Activated T-helper 2 cell treated with anti-CD3 and anti-CD28 coated beads, Interferon-gamma antibody, Interleukin-2, Interleukin-4, amounts not matched to agents 10 μg/mL and 5 μg/mL and 100 μg/mL, durations not matched to agents 14 hours and 24 hours and 36 hours (primary cell): ENCODE measurements around the gene FGFR1OP2. TPM values are rescaled to one million over a fixed set of nuclear protein-coding genes. Genes with fewer than 3 reads are reported as not detected.
"Not testable (repeated sequence)": the region's sequence is repeated elsewhere in the genome, so short reads cannot be mapped to it uniquely, and the experiment has no call there.

Source experiments
- DNase-seq: peaks from one replicate; pipeline ENCODE4 v3.0.0; 2021; ENCODE audit warnings: low spot score
- H3K27ac Mint-ChIP-seq: one replicate; pipeline ENCODE4 v1.8.0; 2021; ENCODE audit warnings: mixed read lengths
- H3K27me3 Mint-ChIP-seq: one replicate; pipeline ENCODE4 v1.8.0; 2021; ENCODE audit warnings: low read depth, mixed read lengths
- H3K36me3 Mint-ChIP-seq: one replicate; pipeline ENCODE4 v1.8.0; 2021; ENCODE audit warnings: low read depth, mixed read lengths
- H3K4me1 Mint-ChIP-seq: one replicate; pipeline ENCODE4 v1.8.0; 2021; ENCODE audit warnings: low read depth, mixed read lengths
- H3K4me3 Mint-ChIP-seq: one replicate; pipeline ENCODE4 v1.8.0; 2021; ENCODE audit warnings: low read depth, mild to moderate bottlenecking, moderate library complexity, mixed read lengths
- H3K9me3 Mint-ChIP-seq: one replicate; pipeline ENCODE4 v1.8.0; 2021; ENCODE audit warnings: mixed read lengths
- intact Hi-C: fragments of 100-400 bp; cut with micrococcal nuclease; formaldehyde crosslinking; loops from one replicate; pipeline ENCODE4 v1.15.1; 2023
- total RNA-seq: library from RNA; stranded (reverse); gene quantifications from 2 replicates; pipeline ENCODE4 v1.2.3, GENCODE V29; 2022

The FGFR1OP2 gene
- 48.4 and 49.0 TPM in 2 replicates for total RNA-seq

- intact Hi-C loops = loop anchor here (1.0 to 10.0 kb wide), 10 partner anchors 27 to 772 kb away; partner anchors contain the start of genes ITPR2, MRPS35, STK38L and TM7SF3
- peak within 1 kb of the TSS; percentile 94 for H3K4me3 Mint-ChIP-seq
- peak; percentile 96 for DNase-seq
- H3K27me3 Mint-ChIP-seq = no peaks in the 10 kb centered on the region
- H3K27ac Mint-ChIP-seq = peak within 1 kb of the TSS; percentile 94
- H3K36me3 Mint-ChIP-seq = peaks cover 31% of the 10 kb centered on the region
- peaks cover 62% of the 10 kb centered on the region for H3K4me1 Mint-ChIP-seq
- no peaks in the 10 kb centered on the region for H3K9me3 Mint-ChIP-seq
Measured at GRCh38 chr12:26937863-26938700, at the start of gene FGFR1OP2, which contains the start of gene INTS13. FGFR1OP2 (plus strand) TSS chr12:26938470; CDS start chr12:26954159, 15,689 bp downstream. INTS13 (minus strand) TSS chr12:26937981; CDS start chr12:26936803, 1,178 bp downstream.

GRCh38 chr12:26890784-26891183 is 47.5 kb upstream of the FGFR1OP2 start:
- no peaks in the 10 kb centered on the region for H3K9me3 Mint-ChIP-seq
- DNase-seq = no peak
- H3K36me3 Mint-ChIP-seq = peaks cover 4% of the 10 kb centered on the region
- H3K27ac Mint-ChIP-seq = no peak overlapping the region
- intact Hi-C loops = no loop called here
- no peak overlapping the region for H3K4me3 Mint-ChIP-seq
- no peaks in the 10 kb centered on the region for H3K27me3 Mint-ChIP-seq
- H3K4me1 Mint-ChIP-seq = peaks cover 6% of the 10 kb centered on the region

- DNase-seq = no peak
- Mint-ChIP-seq H3K36me3 (peaks cover 7% of the 10 kb centered on the region), H3K27me3 (no peaks in the 10 kb centered on the region), H3K4me1 (peaks cover 3% of the 10 kb centered on the region), H3K9me3 (no peaks in the 10 kb centered on the region), H3K27ac (no peak overlapping the region), H3K4me3 (no peak overlapping the region)
- intact Hi-C loops = no loop called here
Measured at GRCh38 chr12:26891704-26892103, 46.6 kb upstream of the FGFR1OP2 start.

GRCh38 chr12:26895672-26896071 is 42.6 kb upstream of the FGFR1OP2 start:
- no peak for DNase-seq
- H3K27ac Mint-ChIP-seq = no peak overlapping the region
- intact Hi-C loops = no loop called here
- peaks cover 24% of the 10 kb centered on the region for H3K36me3 Mint-ChIP-seq
- H3K27me3 Mint-ChIP-seq = no peaks in the 10 kb centered on the region
- no peak overlapping the region for H3K4me3 Mint-ChIP-seq
- H3K9me3 Mint-ChIP-seq = no peaks in the 10 kb centered on the region
- H3K4me1 Mint-ChIP-seq = peaks cover 5% of the 10 kb centered on the region

- peaks cover 5% of the 10 kb centered on the region for H3K4me1 Mint-ChIP-seq
- DNase-seq = no peak
- intact Hi-C loops = no loop called here
- no peaks in the 10 kb centered on the region for H3K9me3 Mint-ChIP-seq
- no peak overlapping the region for H3K27ac Mint-ChIP-seq
- H3K36me3 Mint-ChIP-seq = peaks cover 37% of the 10 kb centered on the region
- H3K4me3 Mint-ChIP-seq = no peak overlapping the region
- no peaks in the 10 kb centered on the region for H3K27me3 Mint-ChIP-seq
Measured at GRCh38 chr12:26896913-26897312, 41.4 kb upstream of the FGFR1OP2 start.

GRCh38 chr12:26903396-26903795 is 34.9 kb upstream of the FGFR1OP2 start:
- H3K4me1 Mint-ChIP-seq = peaks cover 12% of the 10 kb centered on the region
- H3K27ac Mint-ChIP-seq, H3K27me3 Mint-ChIP-seq, DNase-seq, H3K4me3 Mint-ChIP-seq, intact Hi-C loops: not testable (repeated sequence)
- peaks cover 85% of the 10 kb centered on the region for H3K36me3 Mint-ChIP-seq
- H3K9me3 Mint-ChIP-seq = peaks cover 14% of the 10 kb centered on the region

GRCh38 chr12:26906024-26906423 is 32.2 kb upstream of the FGFR1OP2 start:
- no peak for DNase-seq
- intact Hi-C loops = no loop called here

GRCh38 chr12:26906704-26907103 is 31.6 kb upstream of the FGFR1OP2 start:
- Mint-ChIP-seq H3K27me3 (no peaks in the 10 kb centered on the region), H3K36me3 (peaks cover 79% of the 10 kb centered on the region), H3K9me3 (peaks cover 14% of the 10 kb centered on the region), H3K4me3 (no peak overlapping the region), H3K4me1 (peaks cover 12% of the 10 kb centered on the region), H3K27ac (no peak overlapping the region)
- DNase-seq = no peak
- intact Hi-C loops = no loop called here

More at GRCh38 chr12:26906024-26906423, 32.2 kb upstream of the FGFR1OP2 start:
- Mint-ChIP-seq H3K36me3 (peaks cover 79% of the 10 kb centered on the region), H3K4me3 (no peak overlapping the region), H3K27ac (no peak overlapping the region), H3K27me3 (no peaks in the 10 kb centered on the region), H3K4me1 (peaks cover 12% of the 10 kb centered on the region), H3K9me3 (peaks cover 14% of the 10 kb centered on the region)

- intact Hi-C loops = no loop called here
- Mint-ChIP-seq H3K36me3 (peaks cover 64% of the 10 kb centered on the region), H3K27me3 (no peaks in the 10 kb centered on the region), H3K27ac (no peak overlapping the region), H3K4me1 (no peaks in the 10 kb centered on the region), H3K4me3 (no peak overlapping the region), H3K9me3 (no peaks in the 10 kb centered on the region)
- DNase-seq = no peak
Measured at GRCh38 chr12:26918321-26919215, 19.7 kb upstream of the FGFR1OP2 start.

GRCh38 chr12:26919216-26919555 is 19.1 kb upstream of the FGFR1OP2 start:
- Mint-ChIP-seq H3K27ac (no peak overlapping the region), H3K4me3 (no peak overlapping the region), H3K36me3 (peaks cover 69% of the 10 kb centered on the region), H3K27me3 (no peaks in the 10 kb centered on the region), H3K9me3 (no peaks in the 10 kb centered on the region), H3K4me1 (no peaks in the 10 kb centered on the region)
- no peak for DNase-seq
- intact Hi-C loops = no loop called here

GRCh38 chr12:26921886-26922285 is 16.4 kb upstream of the FGFR1OP2 start:
- Mint-ChIP-seq H3K27ac (no peak overlapping the region), H3K4me3 (no peak overlapping the region), H3K9me3 (no peaks in the 10 kb centered on the region), H3K4me1 (no peaks in the 10 kb centered on the region), H3K36me3 (peaks cover 67% of the 10 kb centered on the region), H3K27me3 (no peaks in the 10 kb centered on the region)
- no peak for DNase-seq
- intact Hi-C loops = no loop called here

- peaks cover 71% of the 10 kb centered on the region for H3K36me3 Mint-ChIP-seq
- peaks cover 30% of the 10 kb centered on the region for H3K4me1 Mint-ChIP-seq
- no peaks in the 10 kb centered on the region for H3K9me3 Mint-ChIP-seq
- DNase-seq = no peak
- H3K4me3 Mint-ChIP-seq = no peak overlapping the region
- H3K27ac Mint-ChIP-seq = no peak overlapping the region
- no peaks in the 10 kb centered on the region for H3K27me3 Mint-ChIP-seq
- intact Hi-C loops = no loop called here
Measured at GRCh38 chr12:26928661-26929060, 9.6 kb upstream of the FGFR1OP2 start.

GRCh38 chr12:26929590-26929989 is 8.7 kb upstream of the FGFR1OP2 start:
- H3K4me1 Mint-ChIP-seq = peaks cover 34% of the 10 kb centered on the region
- H3K27me3 Mint-ChIP-seq = no peaks in the 10 kb centered on the region
- H3K9me3 Mint-ChIP-seq = no peaks in the 10 kb centered on the region
- H3K27ac Mint-ChIP-seq = no peak overlapping the region
- intact Hi-C loops = no loop called here
- no peak for DNase-seq
- no peak overlapping the region for H3K4me3 Mint-ChIP-seq
- peaks cover 74% of the 10 kb centered on the region for H3K36me3 Mint-ChIP-seq
